ENCODE data around the gene SQOR.
"Not testable (repeated sequence)": the region's sequence is repeated elsewhere in the genome, so short reads cannot be mapped to it uniquely, and the experiment has no call there.

The SQOR gene

GRCh38 chr15:45648521-45649200 lies 13.8 kb downstream of the SQOR start:
- DNase-seq (ENCODE audit: insufficient read length, low spot score) (no peak), FAIRE-seq (no peak)
- TF ChIP-seq CTCF (IDR thresholded peaks at IDR 0.05; ENCODE audit: insufficient read depth, missing control alignments): no peak

GRCh38 chr15:45650007-45650406 lies 15.2 kb downstream of the SQOR start:
- not testable (repeated sequence) for FAIRE-seq; DNase-seq (ENCODE audit: insufficient read length, low spot score)

- no peak for TF ChIP-seq CTCF (IDR thresholded peaks at IDR 0.05; ENCODE audit: insufficient read depth, missing control alignments)
- FAIRE-seq: no peak
- DNase-seq (ENCODE audit: insufficient read length, low spot score): no peak
These were observed 16.2 kb downstream of the SQOR start for GRCh38 chr15:45650889-45651525.

- TF ChIP-seq CTCF (IDR thresholded peaks at IDR 0.05; ENCODE audit: insufficient read depth, missing control alignments): no peak
- no peak for DNase-seq (ENCODE audit: insufficient read length, low spot score)
- no peak for FAIRE-seq
These were observed 19.0 kb downstream of the SQOR start for GRCh38 chr15:45653702-45654424.

GRCh38 chr15:45654749-45655148 lies 19.9 kb downstream of the SQOR start:
- FAIRE-seq (no peak), DNase-seq (ENCODE audit: insufficient read length, low spot score) (no peak)
- no peak for TF ChIP-seq CTCF (IDR thresholded peaks at IDR 0.05; ENCODE audit: insufficient read depth, missing control alignments)

GRCh38 chr15:45657254-45657653 lies 22.4 kb downstream of the SQOR start:
- FAIRE-seq (no peak), DNase-seq (ENCODE audit: insufficient read length, low spot score) (no peak)
- TF ChIP-seq CTCF (IDR thresholded peaks at IDR 0.05; ENCODE audit: insufficient read depth, missing control alignments): no peak

- DNase-seq (ENCODE audit: insufficient read length, low spot score) (no peak), FAIRE-seq (no peak)
- no peak for TF ChIP-seq CTCF (IDR thresholded peaks at IDR 0.05; ENCODE audit: insufficient read depth, missing control alignments)
These were observed 23.1 kb downstream of the SQOR start for GRCh38 chr15:45657764-45658545.
